GM21619 (cell line): ENCODE results near the gene HABP4.

Source experiments
- ATAC-seq: cut with Tn5 transposase; IDR thresholded peaks from one replicate; pipeline ENCODE4 v1.9.1; 2021; ENCODE audit not compliant: unreplicated experiment

Gene HABP4

GRCh38 chr9:96515621-96516470 is 65.9 kb downstream of the HABP4 start:
- ATAC-seq: no peak

GRCh38 chr9:96519095-96519494 is 69.1 kb downstream of the HABP4 start:
- ATAC-seq: no peak

GRCh38 chr9:96519787-96520186 is 69.8 kb downstream of the HABP4 start:
- no peak for ATAC-seq

GRCh38 chr9:96522366-96522765 is 72.4 kb downstream of the HABP4 start:
- ATAC-seq: no peak

- no peak for ATAC-seq
These were observed 73.4 kb downstream of the HABP4 start for GRCh38 chr9:96523374-96523773.

GRCh38 chr9:96524045-96524444 is 74.1 kb downstream of the HABP4 start:
- ATAC-seq: no peak

- ATAC-seq: no peak
These were observed 74.8 kb downstream of the HABP4 start for GRCh38 chr9:96524764-96525163.

- no peak for ATAC-seq
These were observed 82.2 kb downstream of the HABP4 start for GRCh38 chr9:96532173-96532572.

- no peak for ATAC-seq
These were observed 90.1 kb downstream of the HABP4 start for GRCh38 chr9:96540106-96540505.
